Stimulated activated CD4-positive, alpha-beta T cell treated with anti-CD3 and anti-CD28 coated beads, Interleukin-2, amount 100 ng/mL, for 48 hours (primary cell): Measurements from ENCODE around the gene YIF1B.
A peak's percentile ranks its signal among the peaks of the same experiment; 100 is the strongest.
"Not testable (repeated sequence)": the region's sequence is repeated elsewhere in the genome, so short reads cannot be mapped to it uniquely, and the experiment has no call there.

Experiments
- DNase-seq, 2 donors: peaks; one replicate each; pipeline ENCODE4 v3.0.0-alpha.2; 2020

Gene YIF1B

DNA sequence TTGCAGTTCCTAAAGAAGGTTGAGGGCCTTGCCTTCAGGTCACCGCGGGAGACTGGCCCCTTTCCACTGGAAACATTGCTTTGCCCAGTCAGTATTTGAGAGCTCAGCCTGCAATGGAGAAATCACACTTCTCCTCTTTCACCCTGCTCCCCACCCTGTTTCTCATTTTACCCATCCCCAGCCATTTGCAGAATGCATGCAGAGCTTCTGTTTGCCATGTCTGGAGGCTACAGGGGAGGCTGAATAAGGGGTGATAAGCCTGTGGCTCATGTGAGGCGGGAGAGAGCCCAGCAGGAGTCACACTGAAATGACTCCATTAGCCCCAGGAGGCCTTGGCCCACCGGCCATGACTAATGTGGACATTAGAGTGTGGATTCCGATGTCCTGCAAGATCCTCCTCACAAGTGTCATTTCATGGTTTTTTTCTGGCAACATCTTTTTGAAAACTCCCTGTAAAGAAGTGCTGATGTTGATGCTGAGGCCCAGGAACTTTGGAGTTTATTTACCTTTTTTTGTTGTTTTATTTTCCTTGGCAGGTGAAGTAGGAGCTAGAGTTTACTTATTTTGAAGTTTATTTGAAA lies 45.1 kb downstream of the YIF1B start:
- DNase-seq, result no peak

DNA sequence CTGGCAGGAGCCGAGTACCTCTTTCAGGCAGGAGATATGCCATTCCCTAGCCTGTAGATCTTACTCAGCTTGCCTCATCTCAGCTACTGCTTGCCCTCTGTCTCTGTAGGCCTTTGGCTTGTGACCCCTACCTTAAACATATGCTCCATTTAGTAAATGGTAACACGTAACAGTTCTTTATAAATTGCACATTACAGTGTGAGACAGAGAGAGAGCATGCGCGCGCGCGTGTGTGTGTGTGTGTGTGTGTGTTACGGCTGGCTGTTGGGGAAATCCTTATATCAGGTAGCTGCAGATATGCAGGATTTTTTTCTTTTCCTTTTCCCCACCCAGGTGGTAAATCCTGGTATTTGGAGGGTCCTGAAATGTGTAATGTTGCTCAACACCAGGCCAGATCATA lies 47.2 kb downstream of the YIF1B start:
- DNase-seq, result no peak

DNA sequence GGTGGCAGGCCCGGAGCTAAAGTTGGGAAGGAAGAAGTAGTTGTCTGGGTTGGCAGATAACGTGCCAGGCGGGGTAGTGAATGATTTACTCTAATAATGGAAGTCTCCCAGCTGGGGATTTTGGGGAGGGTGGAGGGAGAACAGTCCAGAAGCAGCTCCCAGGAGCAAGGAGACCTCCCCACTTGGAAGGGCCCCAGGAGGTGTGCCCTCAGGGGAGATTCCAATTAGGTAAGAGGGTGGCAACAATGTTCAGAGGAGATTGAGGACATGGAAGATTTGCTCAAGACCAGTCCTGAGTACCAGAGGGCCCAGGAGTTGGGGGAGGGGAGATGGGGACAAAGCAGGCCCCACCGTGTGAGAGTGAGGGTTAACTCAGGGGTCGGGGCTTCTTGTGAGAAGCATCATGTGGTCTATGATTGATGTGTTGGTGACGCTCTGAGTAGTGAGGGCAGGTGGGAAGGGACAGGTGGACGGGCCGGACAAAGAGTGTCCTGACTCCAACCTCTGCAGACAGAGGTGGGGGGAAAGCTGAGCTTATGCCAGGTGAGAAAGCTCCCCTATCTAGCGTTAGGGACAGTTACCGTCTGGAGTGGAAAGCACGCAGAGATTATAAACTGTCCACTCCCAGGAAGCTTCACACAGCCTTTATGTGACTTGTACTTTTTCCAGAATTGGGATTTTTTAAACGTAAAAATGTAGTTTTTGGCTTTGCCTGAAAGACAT lies 47.8 kb downstream of the YIF1B start:
- no peak for DNase-seq

DNA sequence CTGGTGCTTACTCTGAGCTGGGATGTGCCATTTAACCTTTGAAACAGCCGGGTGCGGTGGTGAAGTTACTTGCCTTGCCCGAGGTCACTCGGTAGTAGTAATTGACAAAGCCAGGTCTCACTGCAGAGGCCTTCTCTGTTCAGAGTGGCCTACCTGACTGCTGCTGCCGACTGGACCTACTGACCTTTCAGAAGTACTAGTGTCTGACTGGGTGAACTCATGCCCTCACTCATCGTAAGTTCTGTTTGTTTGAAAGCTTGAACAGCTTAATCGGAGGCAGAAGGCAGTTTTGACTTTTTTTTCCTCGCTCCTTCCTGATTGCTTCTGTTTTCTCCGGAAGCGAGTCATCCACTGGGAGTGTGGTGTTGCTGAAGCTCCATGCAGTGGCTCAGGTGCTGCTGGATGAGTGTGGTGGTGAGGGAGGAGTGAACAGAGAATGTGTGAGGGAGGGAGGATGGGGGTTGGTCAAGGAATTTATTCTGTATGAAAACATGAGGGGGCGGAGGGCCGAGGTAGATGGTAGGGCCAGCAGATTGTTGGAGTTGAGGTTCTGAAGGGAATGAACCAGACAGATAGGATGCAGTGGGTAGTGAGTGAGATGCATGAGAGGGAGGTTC lies 48.7 kb downstream of the YIF1B start:
- DNase-seq, result no peak

DNA sequence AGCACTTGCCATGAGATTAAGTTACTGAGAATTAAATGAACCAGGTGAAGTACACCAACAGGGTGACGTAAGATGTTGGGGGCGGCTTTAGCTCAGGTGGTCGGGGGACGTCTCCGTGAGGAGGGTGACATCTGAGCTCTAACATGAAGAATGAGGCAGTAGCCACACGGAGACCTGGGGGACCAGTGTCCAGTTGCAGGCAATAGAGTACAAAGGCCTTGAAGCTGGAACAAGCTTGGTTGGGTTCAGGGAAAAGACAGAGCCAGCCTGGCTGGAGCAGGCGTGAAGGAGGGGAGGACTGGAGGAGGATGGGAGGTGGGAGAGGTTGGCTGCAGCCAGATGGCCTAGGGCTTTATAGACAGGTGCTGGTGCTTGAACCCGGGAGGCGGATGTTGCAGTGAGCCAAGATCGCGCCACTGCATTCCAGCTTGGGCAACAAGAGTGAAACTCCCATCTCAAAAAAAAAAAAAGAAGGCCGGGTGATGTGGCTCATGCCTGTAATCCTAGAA lies 49.8 kb downstream of the YIF1B start:
- DNase-seq, result no peak

DNA sequence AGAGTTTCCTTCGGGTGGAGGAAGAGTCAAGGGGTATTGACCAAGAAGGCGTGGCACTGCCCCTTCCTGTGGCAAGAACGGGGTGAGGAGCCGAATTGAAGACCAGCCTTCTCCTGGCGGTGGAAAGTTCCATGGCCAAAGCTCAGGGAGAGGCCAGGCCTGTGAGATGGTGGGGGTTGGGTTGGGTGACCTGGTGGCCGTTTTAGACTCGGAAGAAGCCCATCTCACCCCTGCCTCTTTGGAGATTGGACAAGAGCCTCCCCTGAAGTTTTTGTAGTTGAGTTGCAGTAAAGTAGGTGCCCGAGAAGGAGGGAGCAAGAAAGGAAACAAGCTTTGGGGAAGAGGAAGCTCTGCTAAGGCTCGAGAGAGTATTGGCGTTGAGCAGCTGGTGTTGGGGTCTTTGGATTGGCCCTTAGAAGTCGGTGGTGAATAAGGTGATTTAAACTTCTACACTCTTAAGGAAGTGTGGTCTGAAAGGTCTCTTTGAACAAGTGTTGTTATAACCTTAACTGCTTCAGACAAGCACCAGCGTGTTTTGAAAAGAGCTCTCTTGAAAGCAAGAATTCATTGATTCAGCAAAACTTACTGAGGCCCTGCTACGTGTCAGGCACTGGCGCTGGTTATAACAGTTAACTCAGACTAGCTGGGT lies 50.4 kb downstream of the YIF1B start:
- DNase-seq, result no peak

DNA sequence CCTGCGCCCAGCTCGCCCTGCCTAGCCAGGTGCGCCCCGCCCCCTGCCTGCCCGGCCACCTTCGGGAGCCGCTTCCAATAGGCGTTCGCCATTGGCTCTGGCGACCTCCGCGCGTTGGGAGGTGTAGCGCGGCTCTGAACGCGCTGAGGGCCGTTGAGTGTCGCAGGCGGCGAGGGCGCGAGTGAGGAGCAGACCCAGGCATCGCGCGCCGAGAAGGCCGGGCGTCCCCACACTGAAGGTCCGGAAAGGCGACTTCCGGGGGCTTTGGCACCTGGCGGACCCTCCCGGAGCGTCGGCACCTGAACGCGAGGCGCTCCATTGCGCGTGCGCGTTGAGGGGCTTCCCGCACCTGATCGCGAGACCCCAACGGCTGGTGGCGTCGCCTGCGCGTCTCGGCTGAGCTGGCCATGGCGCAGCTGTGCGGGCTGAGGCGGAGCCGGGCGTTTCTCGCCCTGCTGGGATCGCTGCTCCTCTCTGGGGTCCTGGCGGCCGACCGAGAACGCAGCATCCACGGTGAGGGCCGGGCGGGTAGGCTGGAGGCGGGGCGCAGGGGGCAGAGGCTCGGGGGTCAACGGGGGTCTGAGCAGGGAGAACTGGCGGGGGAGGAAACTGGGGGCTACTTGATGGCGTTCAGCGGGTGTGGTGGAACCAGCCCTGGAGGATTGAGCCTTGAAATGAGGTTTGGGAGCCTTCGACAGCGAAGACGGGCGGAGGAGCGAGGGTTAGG lies 51.1 kb downstream of the YIF1B start, which contains the start of gene SPINT2:
SPINT2 (plus strand) TSS at position 88 of the 727 bp plus-strand sequence; CDS start at position 408, 320 bp downstream.
- DNase-seq, result peak; percentile 14 to 31

DNA sequence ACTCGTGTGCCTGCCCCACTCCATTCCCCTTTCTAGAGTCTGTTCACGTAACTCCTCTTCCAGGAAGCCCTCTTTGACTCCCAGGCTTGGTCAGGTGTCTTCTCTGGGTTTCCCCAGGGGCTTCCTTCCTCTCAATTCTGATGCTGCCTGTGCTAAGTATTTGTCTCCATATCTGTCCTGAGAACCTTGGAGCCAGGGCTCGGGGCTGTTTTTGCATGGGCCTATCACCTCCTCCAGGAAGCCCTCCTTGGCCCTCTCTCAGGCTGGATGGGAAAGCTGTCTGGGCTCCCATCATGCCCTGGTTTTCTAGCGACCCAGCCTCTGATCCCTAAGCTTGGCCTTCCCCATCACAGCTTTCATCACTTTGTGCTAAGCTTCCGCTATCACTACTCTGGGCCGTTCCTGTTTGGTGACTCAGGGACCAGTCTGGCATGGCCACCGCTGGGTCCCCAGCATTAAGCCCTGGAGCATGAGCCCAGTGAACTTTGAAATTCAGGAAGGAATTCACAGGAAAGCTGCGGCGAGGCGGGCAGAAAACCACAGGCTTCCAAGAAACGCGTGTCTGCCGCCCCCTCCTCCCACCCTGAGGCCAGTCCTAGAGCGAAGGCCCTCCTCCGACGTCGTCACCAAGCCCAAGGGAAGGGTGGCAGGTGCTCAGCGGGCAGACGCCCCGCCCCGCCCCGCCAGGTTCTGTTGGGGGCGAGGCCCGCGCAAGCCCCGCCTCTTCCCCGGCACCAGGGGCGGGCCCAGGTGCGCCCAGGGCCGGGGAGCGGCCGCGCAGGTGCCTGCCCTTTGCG lies 51.9 kb downstream of the YIF1B start:
- peak; percentile 56 to 74 for DNase-seq

DNA sequence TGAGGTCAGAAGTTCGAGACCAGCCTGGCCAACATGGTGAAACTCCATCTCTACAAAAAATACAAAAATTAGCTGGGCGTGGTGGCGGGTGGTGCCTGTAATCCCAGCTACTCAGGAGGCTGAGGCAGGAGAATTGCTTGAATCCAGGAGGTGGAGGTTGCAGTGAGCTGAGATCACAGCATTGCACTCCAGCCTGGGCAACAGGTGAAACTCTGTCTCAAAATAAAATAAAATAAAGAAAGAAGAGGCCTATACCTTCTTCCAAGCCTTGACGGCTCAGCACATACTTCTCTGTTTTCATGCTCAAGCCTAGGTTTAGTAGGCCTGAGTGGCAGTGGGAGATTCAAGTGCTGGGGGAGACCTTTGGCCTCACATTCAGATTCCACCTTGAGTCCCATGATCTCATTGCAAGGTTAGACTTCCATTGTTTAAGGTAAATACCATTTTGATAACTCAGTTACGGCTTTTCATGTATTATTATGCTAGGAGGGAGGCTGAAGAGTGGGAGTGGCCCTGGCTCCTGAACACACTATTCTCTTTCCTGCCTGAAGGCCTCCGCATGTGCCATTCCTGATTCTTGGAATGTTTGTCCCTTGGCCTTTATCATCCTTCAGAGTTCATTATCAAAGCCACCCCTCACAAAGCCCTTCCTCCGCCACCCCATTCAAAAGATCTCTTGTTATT lies 53.0 kb downstream of the YIF1B start:
- no peak for DNase-seq

DNA sequence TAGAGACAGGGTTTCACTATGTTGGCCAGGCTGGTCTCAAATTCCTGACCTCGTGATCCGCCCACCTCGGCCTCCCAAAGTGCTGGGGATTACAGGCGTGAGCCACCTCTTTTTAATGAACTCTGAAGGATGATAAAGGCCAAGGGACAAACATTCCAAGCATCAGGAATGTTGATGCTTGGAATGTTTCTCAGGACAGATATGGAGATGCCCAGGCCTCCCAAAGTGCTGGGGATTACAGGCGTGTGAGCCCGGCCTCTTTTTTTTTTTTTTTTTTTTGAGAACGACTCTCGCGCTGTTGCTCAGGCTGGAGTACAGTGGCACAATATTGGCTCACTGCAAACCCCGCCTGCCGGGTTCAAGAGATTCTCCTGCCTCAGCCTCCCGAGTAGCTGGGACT lies 53.8 kb downstream of the YIF1B start:
- not testable (repeated sequence) for DNase-seq

DNA sequence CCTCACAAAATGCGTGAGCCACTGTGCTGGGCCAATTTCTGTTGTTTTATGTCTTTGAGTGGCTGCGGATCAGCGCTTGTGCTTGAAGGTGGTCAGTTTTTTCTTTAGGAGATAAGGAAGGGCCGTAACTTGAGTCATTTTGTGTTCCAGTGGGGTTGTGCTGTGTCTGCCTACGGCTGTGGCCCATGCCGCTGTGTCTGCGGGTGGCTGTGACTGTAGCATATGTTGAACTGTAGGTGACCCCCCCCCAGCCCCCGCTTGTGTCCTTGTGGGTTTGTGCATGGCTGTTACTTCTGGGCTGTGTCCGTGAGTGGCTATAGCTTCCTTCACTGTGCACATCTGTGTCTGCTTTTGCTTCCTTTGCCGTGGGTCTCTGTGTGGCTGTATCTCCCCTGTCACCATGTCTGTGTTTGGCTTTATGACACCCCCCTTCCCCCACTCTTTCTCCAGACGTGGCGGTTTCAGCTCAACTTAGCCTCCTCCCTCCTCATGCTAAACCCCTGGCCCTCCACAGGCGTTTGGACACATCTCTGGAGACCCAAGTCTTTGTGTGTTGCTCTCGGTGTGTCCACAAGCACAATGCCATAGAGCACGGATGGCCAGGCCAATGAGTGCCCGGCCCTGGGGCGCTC lies 60.2 kb downstream of the YIF1B start:
- no peak for DNase-seq

DNA sequence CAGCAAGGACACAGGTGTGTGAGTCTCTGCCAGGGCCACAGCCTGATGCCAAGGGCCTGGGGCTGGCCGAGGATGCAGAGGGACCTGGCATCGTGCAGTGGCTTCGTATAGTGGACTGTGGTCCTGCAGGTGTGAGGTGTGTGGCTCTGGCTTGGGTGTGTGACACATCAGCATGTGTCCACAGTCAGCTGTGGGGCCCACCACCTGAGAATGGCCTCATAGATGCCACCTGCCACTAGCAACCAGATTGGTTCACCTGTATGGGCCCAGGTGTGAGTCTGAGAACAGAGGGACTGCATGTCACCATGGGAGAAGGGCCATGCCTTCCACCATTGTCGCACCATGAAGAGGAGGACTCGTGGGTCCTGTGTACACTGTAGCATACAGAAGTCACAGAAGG lies 62.0 kb downstream of the YIF1B start:
- no peak for DNase-seq
